HepG2 (cell line): ENCODE data around the gene VPS52. TPM values are rescaled to one million over a fixed set of nuclear protein-coding genes. Genes with fewer than 3 reads are reported as not detected.

Experiments
- ATAC-seq: fragments of 200-7000 bp; cut with Tn5 transposase; 3 replicates; pipeline ENCODE4 v1.9.1; 2020; ENCODE audit warnings: mild to moderate bottlenecking, moderate library complexity
- Bru-seq: library from RNA; stranded (reverse); fragments of 400-500 nt; gene quantifications from one replicate; lab custom pipeline; 2021; lab: Mats Ljungman, UMichigan
- BruChase-seq, 2 experiments: library from RNA; stranded (reverse); fragments of 400-500 nt; gene quantifications; one replicate each; lab custom pipeline; 2021; lab: Mats Ljungman, UMichigan
- BruUV-seq: library from RNA; stranded (reverse); fragments of 400-500 nt; replicated peaks from 2 replicates; lab custom pipeline; 2021; lab: Mats Ljungman, UMichigan
- CTCF ChIA-PET: fragments of 300-600 bp; formaldehyde crosslinking; extraction: SDS; loops from one replicate; lab custom pipeline; 2021; ENCODE audit warnings: low total read pairs, inconsistent platforms, low intra/inter-chr PET ratio; lab: Yijun Ruan, JAX
- POLR2A ChIA-PET: fragments of 350-600 bp; sonication (Branson Sonifier 250); formaldehyde crosslinking; loops from one replicate; lab custom pipeline; 2020; ENCODE audit warnings: antibody characterized with exemption, inconsistent platforms; lab: Yijun Ruan, JAX
- DNase-seq: peaks from one replicate; pipeline ENCODE4 v3.0.0-alpha.2; 2015; ENCODE audit warnings: low spot score
- FAIRE-seq: peaks from 3 replicates; lab custom pipeline; 2011; peaks lifted over from hg19 to GRCh38; lab: Jason Lieb, UNC
- H2AFZ ChIP-seq: one replicate; pipeline ENCODE4 v1.6.1; 2011; ENCODE audit warnings: low read length, inconsistent platforms
- H3K27ac ChIP-seq: fragments of 300-600 bp; 3 replicates; pipeline ENCODE4 v1.8.0; 2011; ENCODE audit warnings: mixed run types, mild to moderate bottlenecking, mixed read lengths, low read length, inconsistent platforms; ENCODE audit not compliant: insufficient read depth; ENCODE audit errors: extremely low read length
- H3K27me3 ChIP-seq, 2 experiments: fragments of 200-600 bp in 1 of 2; 2 replicates in 1 of 2; 3 replicates in 1 of 2; pipeline versions ENCODE4 v1.6.0 to v1.8.0; 2011; ENCODE audit warnings: low read length in 2 of 2, mild to moderate bottlenecking in 2 of 2, moderate library complexity in 2 of 2, inconsistent platforms in 1 of 2; ENCODE audit not compliant: insufficient read depth in 2 of 2, control insufficient read depth in 1 of 2
- H3K36me3 ChIP-seq, 2 experiments: fragments of 200-600 bp in 1 of 2; replicated peaks in 1 of 2; 2 replicates in 1 of 2; 3 replicates in 1 of 2; pipeline versions ENCODE4 v1.5.1 to v1.8.0; 2011; ENCODE audit warnings: low read length in 2 of 2, inconsistent platforms in 1 of 2; ENCODE audit not compliant: insufficient read depth in 2 of 2, control insufficient read depth in 1 of 2
- H3K4me1 ChIP-seq: 2 replicates; pipeline ENCODE4 v1.5.1; 2012; ENCODE audit warnings: low read length, inconsistent platforms; ENCODE audit not compliant: insufficient read depth
- H3K4me2 ChIP-seq: 2 replicates; pipeline ENCODE4 v1.6.0; 2011; ENCODE audit warnings: low read depth, low read length, inconsistent platforms
- H3K4me3 ChIP-seq, 3 experiments: fragments of 200-600 bp in 1 of 3; sonication (generic), shearing (Covaris generic) in 1 of 3; replicated peaks in 1 of 3; 2 replicates each; pipeline ENCODE4 v1.5.1; 2011 to 2016; ENCODE audit warnings: low read length in 3 of 3, inconsistent platforms in 2 of 3, low read depth in 2 of 3, mild to moderate bottlenecking in 2 of 3, control low read depth in 1 of 3, mixed read lengths in 1 of 3; ENCODE audit not compliant: insufficient read depth in 1 of 3
- H3K79me2 ChIP-seq: one replicate; pipeline ENCODE4 v1.6.1; 2011; ENCODE audit warnings: low read length, inconsistent platforms; ENCODE audit not compliant: insufficient read depth
- H3K9ac ChIP-seq: 2 replicates; pipeline ENCODE4 v1.6.0; 2011; ENCODE audit warnings: mild to moderate bottlenecking, low read depth, low read length, inconsistent platforms; ENCODE audit not compliant: insufficient read depth
- H3K9me3 ChIP-seq: 2 replicates; pipeline ENCODE4 v1.5.1; 2012; ENCODE audit warnings: mild to moderate bottlenecking, low read length
- H4K20me1 ChIP-seq: 2 replicates; pipeline ENCODE4 v1.6.0; 2011; ENCODE audit warnings: inconsistent platforms, mild to moderate bottlenecking, low read length, moderate library complexity; ENCODE audit not compliant: insufficient read depth
- CCAR2 ChIP-seq: fragments of 200-400 bp; formaldehyde crosslinking; optimal IDR thresholded peaks from 2 replicates; pipeline ENCODE3; 2018; ENCODE audit warnings: low read depth, mild to moderate bottlenecking, low read length, moderate library complexity
- HNF4A ChIP-seq: sonication (generic); formaldehyde crosslinking; IDR thresholded peaks from 2 replicates; pipeline ENCODE4 v1.4.0; 2020; ENCODE audit warnings: missing genetic modification reagents
- KLF16 ChIP-seq, 2 experiments: sonication (generic) in 1 of 2; formaldehyde crosslinking in 1 of 2; IDR thresholded peaks; 2 replicates each; pipeline versions ENCODE4 v1.6.1 to v1.8.0; 2016 to 2023; ENCODE audit warnings: missing genetic modification reagents in 2 of 2, missing compliant biosample characterization in 1 of 2
- THAP11 ChIP-seq: IDR thresholded peaks from 2 replicates; pipeline ENCODE4 v1.6.1; 2016; ENCODE audit warnings: missing biosample characterization, missing genetic modification reagents
- ZFP90 ChIP-seq: sonication (generic); formaldehyde crosslinking; IDR thresholded peaks from 2 replicates; pipeline ENCODE4 v1.8.0; 2022; ENCODE audit warnings: missing genetic modification reagents, mild to moderate bottlenecking, inconsistent platforms, borderline replicate concordance
- ZNF883 ChIP-seq: sonication (generic); formaldehyde crosslinking; IDR thresholded peaks from 2 replicates; pipeline ENCODE4 v1.5.1; 2020; ENCODE audit warnings: mild to moderate bottlenecking, missing genetic modification reagents; ENCODE audit errors: not compliant biosample characterization
- WGBS: methylation state at CpG from one replicate; pipeline ENCODE4 v1.1.6; 2017; ENCODE audit warnings: low lambda C conversion rate; 5-methylcytosine and 5-hydroxymethylcytosine counted together
- in situ Hi-C: cut with HindIII; loops from 2 replicates; pipeline ENCODE4 v1.10.0; 2017; ENCODE audit warnings: low pct_unique_long_range_greater_than_20kb; ENCODE audit not compliant: extremely low pct_ligation_motif_present
- intact Hi-C: fragments of 100-400 bp; cut with micrococcal nuclease; formaldehyde crosslinking; loops from one replicate; pipeline ENCODE4 v1.10.0; 2022; ENCODE audit not compliant: unreplicated experiment
- long read RNA-seq, 2 experiments: library from RNA in 1 of 2; library from polyadenylated mRNA in 1 of 2; stranded (forward) in 1 of 2; unstranded in 1 of 2; transcript quantifications; one replicate each; pipeline ENCODE4 v2.0.0, GENCODE V29; 2019 to 2022
- polyA minus RNA-seq, 3 experiments: library from RNA; depleted of rRNA, polyadenylated mRNA; stranded (reverse); fragments of >200 nt; gene quantifications; 2 replicates each; pipeline ENCODE4 v1.2.3, GENCODE V29; 2011; ENCODE audit warnings: low replicate concordance in 1 of 3
- polyA plus RNA-seq, 8 experiments: library from polyadenylated mRNA; depleted of rRNA in 3 of 8; stranded (reverse) in 7 of 8; unstranded in 1 of 8; fragments of >200 nt; fragmentation: Illumina TruSeq in 4 of 8; extraction: Trizol in 4 of 8; gene quantifications; 2 replicates each; pipeline versions ENCODE4 v1.2.1 to v1.2.3, GENCODE V29; 2011 to 2016; ENCODE audit warnings: low read depth in 4 of 8, missing spikeins in 1 of 8, mixed read lengths in 1 of 8; ENCODE audit not compliant: insufficient read depth in 1 of 8
- total RNA-seq, 5 experiments: library from RNA; depleted of rRNA; stranded (reverse); fragments of >200 nt; fragmentation: Illumina TruSeq; extraction: Trizol; gene quantifications; 2 replicates each; pipeline ENCODE4 v1.2.3, GENCODE V29; 2016; ENCODE audit warnings: low read depth in 1 of 5
- TF ChIP-seq, protein P1 (sequence below): IDR thresholded peaks from 2 replicates; pipeline ENCODE4 v1.6.1; 2016; ENCODE audit warnings: low read depth
- TF ChIP-seq, protein P2 (sequence below): IDR thresholded peaks from 2 replicates; pipeline ENCODE4 v1.6.1; 2016; ENCODE audit warnings: low read depth, borderline replicate concordance
- TF ChIP-seq, protein P3 (sequence below): sonication (generic); formaldehyde crosslinking; IDR thresholded peaks from 2 replicates; pipeline ENCODE4 v1.4.0; 2020; ENCODE audit warnings: missing genetic modification reagents

The VPS52 gene, protein sequence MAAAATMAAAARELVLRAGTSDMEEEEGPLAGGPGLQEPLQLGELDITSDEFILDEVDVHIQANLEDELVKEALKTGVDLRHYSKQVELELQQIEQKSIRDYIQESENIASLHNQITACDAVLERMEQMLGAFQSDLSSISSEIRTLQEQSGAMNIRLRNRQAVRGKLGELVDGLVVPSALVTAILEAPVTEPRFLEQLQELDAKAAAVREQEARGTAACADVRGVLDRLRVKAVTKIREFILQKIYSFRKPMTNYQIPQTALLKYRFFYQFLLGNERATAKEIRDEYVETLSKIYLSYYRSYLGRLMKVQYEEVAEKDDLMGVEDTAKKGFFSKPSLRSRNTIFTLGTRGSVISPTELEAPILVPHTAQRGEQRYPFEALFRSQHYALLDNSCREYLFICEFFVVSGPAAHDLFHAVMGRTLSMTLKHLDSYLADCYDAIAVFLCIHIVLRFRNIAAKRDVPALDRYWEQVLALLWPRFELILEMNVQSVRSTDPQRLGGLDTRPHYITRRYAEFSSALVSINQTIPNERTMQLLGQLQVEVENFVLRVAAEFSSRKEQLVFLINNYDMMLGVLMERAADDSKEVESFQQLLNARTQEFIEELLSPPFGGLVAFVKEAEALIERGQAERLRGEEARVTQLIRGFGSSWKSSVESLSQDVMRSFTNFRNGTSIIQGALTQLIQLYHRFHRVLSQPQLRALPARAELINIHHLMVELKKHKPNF
- total RNA-seq (2016; rRNA removed; fragmentation: Illumina TruSeq; extraction: Trizol) (40.2 and 48.9 TPM in 2 replicates), polyA plus RNA-seq (2011; rRNA removed) (85.5 and 87.0 TPM in 2 replicates), polyA minus RNA-seq (2011; rRNA and poly(A)+ RNA removed; ENCODE audit: low replicate concordance) (174 and 183 TPM in 2 replicates), Bru-seq, nascent RNA (percentile 77 among the genes with signal in this experiment), BruChase-seq, experiment 1, labeled RNA remaining after a 6-hour chase (percentile 76 among the genes with signal in this experiment), BruChase-seq, experiment 2, labeled RNA remaining after a 2-hour chase (percentile 78 among the genes with signal in this experiment)
- 11.2 and 14.6 TPM in 2 replicates for total RNA-seq (2016; cell fraction: cytosol; rRNA removed; fragmentation: Illumina TruSeq; extraction: Trizol; ENCODE audit: low read depth)
- total RNA-seq (2016; cell fraction: insoluble cytoplasmic fraction; rRNA removed; fragmentation: Illumina TruSeq; extraction: Trizol), result 39.4 and 49.1 TPM in 2 replicates
- 14.0 and 14.2 TPM in 2 replicates for total RNA-seq (2016; cell fraction: membrane; rRNA removed; fragmentation: Illumina TruSeq; extraction: Trizol)
- total RNA-seq (2016; cell fraction: nucleus; rRNA removed; fragmentation: Illumina TruSeq; extraction: Trizol), result 68.2 and 68.8 TPM in 2 replicates
- 33.2 and 41.8 TPM in 2 replicates for polyA plus RNA-seq (2011; cell fraction: cytosol; rRNA removed)
- 321 and 354 TPM in 2 replicates for polyA plus RNA-seq (2011; cell fraction: nucleus; rRNA removed)
- 31.6 and 39.3 TPM in 2 replicates for polyA plus RNA-seq (2012)
- polyA plus RNA-seq (2016; cell fraction: cytosol; fragmentation: Illumina TruSeq; extraction: Trizol; ENCODE audit: low read depth), result 3.3 and 4.1 TPM in 2 replicates
- polyA plus RNA-seq (2016; cell fraction: insoluble cytoplasmic fraction; fragmentation: Illumina TruSeq; extraction: Trizol; ENCODE audit: low read depth), result 37.1 and 40.7 TPM in 2 replicates
- 6.8 and 9.6 TPM in 2 replicates for polyA plus RNA-seq (2016; cell fraction: membrane; fragmentation: Illumina TruSeq; extraction: Trizol; ENCODE audit: low read depth)
- polyA plus RNA-seq (2016; cell fraction: nucleus; fragmentation: Illumina TruSeq; extraction: Trizol; ENCODE audit: insufficient read depth, low read depth), result 97.7 and 115 TPM in 2 replicates
- 19.5 and 26.3 TPM in 2 replicates for polyA minus RNA-seq (2011; cell fraction: cytosol; rRNA and poly(A)+ RNA removed)
- polyA minus RNA-seq (2011; cell fraction: nucleus; rRNA and poly(A)+ RNA removed), result 155 and 193 TPM in 2 replicates
- long read RNA-seq, experiment 1, transcript VPS52-212 (20 exons, 2,960 nt), result major isoform, 10 of 21 reads
- long read RNA-seq, experiment 1, partial matches to known transcripts, result 4 of 21 reads
- long read RNA-seq, experiment 1, other reads (novel, unspliced or antisense), result 5 of 21 reads
- long read RNA-seq, experiment 2, transcript VPS52-212 (20 exons, 2,960 nt), result major isoform, 14 of 55 reads
- long read RNA-seq, experiment 2, partial matches to known transcripts, result 17 of 55 reads
- long read RNA-seq, experiment 2, other reads (novel, unspliced or antisense), result 21 of 55 reads

DNA sequence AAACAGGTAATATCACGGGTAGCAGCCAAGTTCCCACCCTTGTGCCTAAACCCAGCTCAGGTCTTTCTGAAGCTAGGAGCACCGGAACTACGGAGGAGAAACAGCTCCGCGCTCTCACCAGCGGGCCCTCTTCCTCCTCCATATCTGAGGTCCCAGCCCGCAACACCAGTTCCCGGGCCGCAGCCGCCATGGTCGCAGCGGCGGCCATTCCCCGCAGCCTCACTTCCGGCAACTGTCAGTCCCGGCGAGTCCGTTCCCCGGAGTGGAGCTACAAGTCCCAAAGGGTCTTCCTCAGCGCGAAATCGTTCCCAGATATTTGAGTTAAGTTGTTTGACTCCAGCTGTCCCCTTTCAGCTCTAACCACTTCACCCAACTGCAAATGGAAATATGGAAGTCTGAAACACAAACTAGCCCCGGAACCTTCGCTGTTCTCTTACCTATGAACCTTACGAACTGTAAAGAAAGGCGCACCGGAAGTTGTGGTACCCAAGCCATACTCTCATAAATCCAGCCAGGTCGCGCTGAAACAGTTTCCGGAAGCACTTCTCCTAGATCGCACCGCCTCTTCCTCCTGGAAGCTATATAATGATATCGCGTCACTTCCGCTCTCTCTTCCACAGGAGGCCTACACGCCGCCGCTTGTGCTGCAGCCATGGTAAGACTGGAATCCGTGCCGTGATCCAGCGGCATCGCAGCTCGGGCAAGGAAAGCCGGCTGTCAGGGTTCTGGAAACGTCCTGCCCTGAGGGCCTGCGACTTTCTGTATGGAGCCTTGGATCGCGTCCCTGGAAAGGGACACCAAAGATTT lies at the start of gene VPS52, which contains the start of gene RPS18:
Gene VPS52 (minus strand): TSS at position 409 of the 807 bp plus-strand sequence. CDS start 201 bp downstream, at position 208.
Gene RPS18 (plus strand): TSS at position 608 of the 807 bp plus-strand sequence. CDS start 45 bp downstream, at position 653.
- ChIA-PET POLR2A (interaction anchor here (0.7 to 3.9 kb wide), 32 partner anchors 9 to 1094 kb away, joined by 3 to 94 read pairs (median 7); partner anchors contain the start of genes CUTA, HSD17B8, PFDN6 and PHF1), CTCF (interaction anchor here (0.8 kb wide), 1 partner anchor 8 kb away, joined by 3 read pairs; no protein-coding TSS in a partner anchor)
- ATAC-seq (peak; percentile 92), DNase-seq (peak; percentile 100), FAIRE-seq (peak; percentile 97)
- peak within 1 kb of the TSS; percentile 89 for H3K4me2 ChIP-seq
- H4K20me1 ChIP-seq, result peaks cover 33% of the 10 kb centered on the region
- no peaks in the 10 kb centered on the region; a peak in 1 of 5 replicates for H3K27me3 ChIP-seq
- intact Hi-C loops, result loop anchor here (1.0 to 5.0 kb wide), 2 partner anchors 41 to 70 kb away; partner anchors contain the start of gene TAPBP
- no peaks in the 10 kb centered on the region for H3K9me3 ChIP-seq
- peak within 1 kb of the TSS; percentile 95 for H3K9ac ChIP-seq
- peak within 1 kb of the TSS; percentile 95 for H3K27ac ChIP-seq
- H2AFZ ChIP-seq, result peak within 1 kb of the TSS; percentile 99
- H3K79me2 ChIP-seq, result peaks cover 46% of the 10 kb centered on the region
- peak within 1 kb of the TSS; percentile 75 to 89 (median 82) for H3K4me3 ChIP-seq
- no TSS peak for BruUV-seq
- in situ Hi-C loops, result no loop called here
- H3K4me1 ChIP-seq, result peaks cover 48% of the 10 kb centered on the region
- 2% methylated on average over 36 of the region's 48 CpGs for WGBS
- H3K36me3 ChIP-seq, result peaks cover 30 to 61% of the 10 kb centered on the region in 2 experiments
- no peak; the same call in 1 of the 2 replicates for TF ChIP-seq HNF4A (CRISPR knock-in tag)
- no peak for TF ChIP-seq CCAR2
- peak; percentile 97 for TF ChIP-seq THAP11
- TF ChIP-seq, protein P1, sequence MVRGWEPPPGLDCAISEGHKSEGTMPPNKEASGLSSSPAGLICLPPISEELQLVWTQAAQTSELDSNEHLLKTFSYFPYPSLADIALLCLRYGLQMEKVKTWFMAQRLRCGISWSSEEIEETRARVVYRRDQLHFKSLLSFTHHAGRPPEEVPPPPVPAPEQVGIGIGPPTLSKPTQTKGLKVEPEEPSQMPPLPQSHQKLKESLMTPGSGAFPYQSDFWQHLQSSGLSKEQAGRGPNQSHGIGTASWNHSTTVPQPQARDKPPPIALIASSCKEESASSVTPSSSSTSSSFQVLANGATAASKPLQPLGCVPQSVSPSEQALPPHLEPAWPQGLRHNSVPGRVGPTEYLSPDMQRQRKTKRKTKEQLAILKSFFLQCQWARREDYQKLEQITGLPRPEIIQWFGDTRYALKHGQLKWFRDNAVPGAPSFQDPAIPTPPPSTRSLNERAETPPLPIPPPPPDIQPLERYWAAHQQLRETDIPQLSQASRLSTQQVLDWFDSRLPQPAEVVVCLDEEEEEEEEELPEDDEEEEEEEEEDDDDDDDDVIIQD, result 0 out of 2 replicates have a peak, but pooled peaks have one; percentile 37
- TF ChIP-seq ZFP90 (CRISPR knock-in tag), result peak; percentile 88
- TF ChIP-seq, protein P2, sequence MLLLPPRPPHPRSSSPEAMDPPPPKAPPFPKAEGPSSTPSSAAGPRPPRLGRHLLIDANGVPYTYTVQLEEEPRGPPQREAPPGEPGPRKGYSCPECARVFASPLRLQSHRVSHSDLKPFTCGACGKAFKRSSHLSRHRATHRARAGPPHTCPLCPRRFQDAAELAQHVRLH, result peak; percentile 94
- TF ChIP-seq ZNF883 (CRISPR knock-in tag), result peak; percentile 83
- TF ChIP-seq KLF16 (CRISPR knock-in tag; IDR thresholded peaks at IDR 0.05), result peak in 1 of 2 experiments; percentile 95; a peak in 2 of 4 replicates
- TF ChIP-seq, protein P3, sequence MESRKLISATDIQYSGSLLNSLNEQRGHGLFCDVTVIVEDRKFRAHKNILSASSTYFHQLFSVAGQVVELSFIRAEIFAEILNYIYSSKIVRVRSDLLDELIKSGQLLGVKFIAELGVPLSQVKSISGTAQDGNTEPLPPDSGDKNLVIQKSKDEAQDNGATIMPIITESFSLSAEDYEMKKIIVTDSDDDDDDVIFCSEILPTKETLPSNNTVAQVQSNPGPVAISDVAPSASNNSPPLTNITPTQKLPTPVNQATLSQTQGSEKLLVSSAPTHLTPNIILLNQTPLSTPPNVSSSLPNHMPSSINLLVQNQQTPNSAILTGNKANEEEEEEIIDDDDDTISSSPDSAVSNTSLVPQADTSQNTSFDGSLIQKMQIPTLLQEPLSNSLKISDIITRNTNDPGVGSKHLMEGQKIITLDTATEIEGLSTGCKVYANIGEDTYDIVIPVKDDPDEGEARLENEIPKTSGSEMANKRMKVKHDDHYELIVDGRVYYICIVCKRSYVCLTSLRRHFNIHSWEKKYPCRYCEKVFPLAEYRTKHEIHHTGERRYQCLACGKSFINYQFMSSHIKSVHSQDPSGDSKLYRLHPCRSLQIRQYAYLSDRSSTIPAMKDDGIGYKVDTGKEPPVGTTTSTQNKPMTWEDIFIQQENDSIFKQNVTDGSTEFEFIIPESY (CRISPR knock-in tag), result peak; percentile 24; the same call in 1 of the 2 replicates
